Measurements from ENCODE around the gene POLE. TPM values are rescaled to one million over a fixed set of nuclear protein-coding genes. Genes with fewer than 3 reads are reported as not detected.

POLE gene
- total and polyA plus RNA-seq, 9 of the 15 experiments (the other 6 are each of a cell fraction or from before 2014, with no cell fraction given), result 2.4 to 154 (median 49.6) TPM

DNA sequence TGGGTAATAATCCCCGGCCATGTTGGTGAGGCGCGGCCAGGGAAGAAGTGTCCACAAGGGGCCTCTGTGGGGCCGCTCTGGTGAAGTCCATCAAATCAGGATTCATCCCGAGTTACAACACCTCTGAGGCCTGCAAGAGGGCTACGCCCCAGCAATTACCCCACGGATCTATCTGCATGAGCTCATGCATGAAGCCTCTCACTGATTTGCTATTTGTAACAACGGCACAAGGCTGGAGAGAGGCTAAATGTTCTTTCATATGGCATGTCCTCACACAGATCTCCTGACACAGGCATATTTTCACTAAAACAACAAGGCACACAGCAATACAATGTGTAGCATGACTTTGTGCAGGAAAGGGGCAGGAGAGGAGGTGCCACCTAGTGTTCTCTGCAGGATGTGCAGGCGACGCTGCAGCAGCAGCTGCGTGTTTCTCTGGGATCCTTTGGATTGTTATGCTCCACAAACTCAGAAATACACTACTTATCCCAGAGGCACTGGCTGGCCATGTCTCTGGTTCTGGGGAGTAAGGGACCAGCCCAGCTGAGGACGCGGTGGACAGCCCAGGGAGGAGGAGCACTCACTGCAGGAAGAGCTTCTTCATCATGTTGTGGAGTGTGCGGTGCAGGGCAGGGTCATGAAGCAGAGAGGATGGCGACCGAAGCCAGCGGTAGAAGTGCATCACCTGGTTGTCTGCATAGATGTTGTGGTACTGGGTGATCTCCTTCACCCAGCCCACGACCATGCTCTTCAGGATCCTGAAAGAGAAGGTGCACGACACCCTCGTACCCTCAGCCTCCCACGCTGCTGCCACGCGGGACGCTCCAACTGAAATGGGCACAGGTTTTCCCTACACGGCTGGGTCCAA, 48.4 kb downstream of the POLE start:
- WGBS (ENCODE audit: insufficient coverage, low coverage, missing lambda C conversion rate), result 88% methylated on average over 25 of the region's 25 CpGs
- Histone ChIP-seq H2AFZ (ENCODE audit: low read depth, low read length) (no peak overlapping the region), H3K27me3 (ENCODE audit: control insufficient read depth in 2 of 2, insufficient read depth in 2 of 2, low read length in 2 of 2) (no peaks in the 10 kb centered on the region), H3K9me1 (ENCODE audit: control insufficient read depth, insufficient read depth, low read length) (peaks cover 3% of the 10 kb centered on the region), H3K9ac (ENCODE audit: insufficient read depth in 1 of 2, low read depth in 2 of 2, low read length in 2 of 2) (no peak overlapping the region), H3K4me3 (no peak overlapping the region), H3K27ac (ENCODE audit: extremely low read depth, low read depth, low read length) (no peak overlapping the region), H4K20me1 (replicated peaks; ENCODE audit: control insufficient read depth, insufficient read depth, low read length) (peaks cover 10% of the 10 kb centered on the region; the same call in 1 of the 2 replicates), H3K36me3 (ENCODE audit: control insufficient read depth, insufficient read depth, low read length) (peaks cover 98% of the 10 kb centered on the region), H3K79me2 (ENCODE audit: control insufficient read depth, insufficient read depth, low read length) (no peaks in the 10 kb centered on the region; the same call in 2 of the 3 replicates), H3K9me3 (replicated peaks; ENCODE audit: control insufficient read depth, insufficient read depth, low read depth, low read length) (no peaks in the 10 kb centered on the region), H3K4me1 (replicated peaks in 1 of 2; ENCODE audit: control insufficient read depth in 2 of 2, insufficient read depth in 2 of 2, low read length in 2 of 2) (peaks cover 0 to 7% of the 10 kb centered on the region in 2 experiments; a peak in 2 of 5 replicates), H3K4me2 (ENCODE audit: insufficient read depth, low read length) (no peak overlapping the region)
- peak; percentile 77 for ATAC-seq
- BruUV-seq (replicated peaks), result no TSS peak
- in situ Hi-C loops (cut with MboI) (no loop called here), intact Hi-C loops (cut with micrococcal nuclease) (no loop called here)
- TF ChIP-seq, protein P1, sequence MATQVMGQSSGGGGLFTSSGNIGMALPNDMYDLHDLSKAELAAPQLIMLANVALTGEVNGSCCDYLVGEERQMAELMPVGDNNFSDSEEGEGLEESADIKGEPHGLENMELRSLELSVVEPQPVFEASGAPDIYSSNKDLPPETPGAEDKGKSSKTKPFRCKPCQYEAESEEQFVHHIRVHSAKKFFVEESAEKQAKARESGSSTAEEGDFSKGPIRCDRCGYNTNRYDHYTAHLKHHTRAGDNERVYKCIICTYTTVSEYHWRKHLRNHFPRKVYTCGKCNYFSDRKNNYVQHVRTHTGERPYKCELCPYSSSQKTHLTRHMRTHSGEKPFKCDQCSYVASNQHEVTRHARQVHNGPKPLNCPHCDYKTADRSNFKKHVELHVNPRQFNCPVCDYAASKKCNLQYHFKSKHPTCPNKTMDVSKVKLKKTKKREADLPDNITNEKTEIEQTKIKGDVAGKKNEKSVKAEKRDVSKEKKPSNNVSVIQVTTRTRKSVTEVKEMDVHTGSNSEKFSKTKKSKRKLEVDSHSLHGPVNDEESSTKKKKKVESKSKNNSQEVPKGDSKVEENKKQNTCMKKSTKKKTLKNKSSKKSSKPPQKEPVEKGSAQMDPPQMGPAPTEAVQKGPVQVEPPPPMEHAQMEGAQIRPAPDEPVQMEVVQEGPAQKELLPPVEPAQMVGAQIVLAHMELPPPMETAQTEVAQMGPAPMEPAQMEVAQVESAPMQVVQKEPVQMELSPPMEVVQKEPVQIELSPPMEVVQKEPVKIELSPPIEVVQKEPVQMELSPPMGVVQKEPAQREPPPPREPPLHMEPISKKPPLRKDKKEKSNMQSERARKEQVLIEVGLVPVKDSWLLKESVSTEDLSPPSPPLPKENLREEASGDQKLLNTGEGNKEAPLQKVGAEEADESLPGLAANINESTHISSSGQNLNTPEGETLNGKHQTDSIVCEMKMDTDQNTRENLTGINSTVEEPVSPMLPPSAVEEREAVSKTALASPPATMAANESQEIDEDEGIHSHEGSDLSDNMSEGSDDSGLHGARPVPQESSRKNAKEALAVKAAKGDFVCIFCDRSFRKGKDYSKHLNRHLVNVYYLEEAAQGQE (IDR thresholded peaks at IDR 0.05; ENCODE audit: borderline replicate concordance), result 0 out of 2 replicates have a peak, but pooled peaks have one; percentile 10
- TF ChIP-seq, protein P1 (CRISPR knock-in tag; IDR thresholded peaks at IDR 0.05; ENCODE audit: low read depth), result no peak
- TF ChIP-seq RAD21 (CRISPR knock-in tag; conservative IDR thresholded peaks at IDR 0.05 in 1 of 2, IDR thresholded peaks at IDR 0.05 in 1 of 2), result peak in 1 of 2 experiments; percentile 43; a peak in 2 of 4 replicates
- TF ChIP-seq CC2D1A (IDR thresholded peaks at IDR 0.05), result no peak
- TF ChIP-seq, protein P2, sequence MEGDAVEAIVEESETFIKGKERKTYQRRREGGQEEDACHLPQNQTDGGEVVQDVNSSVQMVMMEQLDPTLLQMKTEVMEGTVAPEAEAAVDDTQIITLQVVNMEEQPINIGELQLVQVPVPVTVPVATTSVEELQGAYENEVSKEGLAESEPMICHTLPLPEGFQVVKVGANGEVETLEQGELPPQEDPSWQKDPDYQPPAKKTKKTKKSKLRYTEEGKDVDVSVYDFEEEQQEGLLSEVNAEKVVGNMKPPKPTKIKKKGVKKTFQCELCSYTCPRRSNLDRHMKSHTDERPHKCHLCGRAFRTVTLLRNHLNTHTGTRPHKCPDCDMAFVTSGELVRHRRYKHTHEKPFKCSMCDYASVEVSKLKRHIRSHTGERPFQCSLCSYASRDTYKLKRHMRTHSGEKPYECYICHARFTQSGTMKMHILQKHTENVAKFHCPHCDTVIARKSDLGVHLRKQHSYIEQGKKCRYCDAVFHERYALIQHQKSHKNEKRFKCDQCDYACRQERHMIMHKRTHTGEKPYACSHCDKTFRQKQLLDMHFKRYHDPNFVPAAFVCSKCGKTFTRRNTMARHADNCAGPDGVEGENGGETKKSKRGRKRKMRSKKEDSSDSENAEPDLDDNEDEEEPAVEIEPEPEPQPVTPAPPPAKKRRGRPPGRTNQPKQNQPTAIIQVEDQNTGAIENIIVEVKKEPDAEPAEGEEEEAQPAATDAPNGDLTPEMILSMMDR (IDR thresholded peaks at IDR 0.05 in 2 of 3, conservative IDR thresholded peaks at IDR 0.05 in 1 of 3; ENCODE audit: insufficient read depth in 2 of 3, low read depth in 1 of 3, low read length in 3 of 3), result peak; percentile 54 to 81 (median 57)
- TF ChIP-seq CEBPB (tag; IDR thresholded peaks at IDR 0.05), result no peak
- TF ChIP-seq SUPT5H (IDR thresholded peaks at IDR 0.05), result 0 out of 2 replicates have a peak, but pooled peaks have one; percentile 22
- ChIA-PET POLR2A (interaction anchor here (0.6 to 1.0 kb wide), 4 partner anchors 13 to 44 kb away, joined by 3 read pairs; no protein-coding TSS in a partner anchor), CTCF (ENCODE audit: low intra/inter-chr PET ratio) (no interaction called here)
- DNase-seq (ENCODE audit: extremely low read depth in 1 of 4, low spot score in 3 of 4), result peak in 2 of 4 experiments; percentile 38 to 46
- FAIRE-seq, result peak; percentile 87
